Endothelial cell of umbilical vein (primary cell): ENCODE results near the gene SNAPIN. TPM values are rescaled to one million over a fixed set of nuclear protein-coding genes. Genes with fewer than 3 reads are reported as not detected.

Experiments used
- BruUV-seq: library from RNA; stranded (reverse); fragments of 400-500 nt; replicated peaks from 2 replicates; lab custom pipeline; 2021; lab: Mats Ljungman, UMichigan
- CTCF ChIA-PET: fragments of 300-600, 350-600 bp; sonication (Branson Sonifier 250); formaldehyde crosslinking; loops from one replicate; lab custom pipeline; 2021; ENCODE audit warnings: antibody characterized with exemption, inconsistent platforms; lab: Charles Lee
- POLR2A ChIA-PET: fragments of 300-600, 350-600 bp; sonication (Branson Sonifier 250); formaldehyde crosslinking; loops from one replicate; lab custom pipeline; 2021; ENCODE audit warnings: antibody characterized with exemption, inconsistent platforms; lab: Charles Lee
- DNase-seq: peaks from one replicate; pipeline ENCODE4 v3.0.0-alpha.2; 2011; ENCODE audit warnings: low read depth, low spot score
- FAIRE-seq: peaks from 2 replicates; lab custom pipeline; 2011; peaks lifted over from hg19 to GRCh38; lab: Jason Lieb, UNC
- H2AFZ ChIP-seq: 2 replicates; pipeline ENCODE4 v1.6.0; 2012; ENCODE audit warnings: low read depth, low read length, control low read depth, inconsistent platforms
- H3K27ac ChIP-seq: 2 replicates; pipeline ENCODE4 v1.5.1; 2011; ENCODE audit warnings: low read depth, mild to moderate bottlenecking, control low read depth, low read length, moderate library complexity; ENCODE audit not compliant: insufficient read depth
- H3K27me3 ChIP-seq, 2 experiments: 2 replicates each; pipeline versions ENCODE4 v1.6.0 to v1.6.1; 2011; ENCODE audit warnings: low read length in 2 of 2, mixed read lengths in 1 of 2; ENCODE audit not compliant: control insufficient read depth in 2 of 2, insufficient read depth in 2 of 2
- H3K36me3 ChIP-seq, 2 experiments: 2 replicates in 1 of 2; 3 replicates in 1 of 2; pipeline ENCODE4 v1.5.1; 2011; ENCODE audit warnings: low read length in 2 of 2, mild to moderate bottlenecking in 1 of 2, moderate library complexity in 1 of 2; ENCODE audit not compliant: control insufficient read depth in 2 of 2, insufficient read depth in 2 of 2; ENCODE audit errors: extremely low read depth in 1 of 2
- H3K4me1 ChIP-seq: 3 replicates; pipeline ENCODE4 v1.5.1; 2011; ENCODE audit warnings: mild to moderate bottlenecking, low read length; ENCODE audit not compliant: control insufficient read depth, insufficient read depth; ENCODE audit errors: extremely low read depth
- H3K4me2 ChIP-seq: 2 replicates; pipeline ENCODE4 v1.6.1; 2011; ENCODE audit warnings: low read length, control low read depth, mixed read lengths; ENCODE audit not compliant: insufficient read depth
- H3K4me3 ChIP-seq, 3 experiments: fragments of 200-600 bp in 1 of 3; sonication (generic), shearing (Covaris generic) in 1 of 3; replicated peaks in 1 of 3; 2 replicates each; pipeline ENCODE4 v1.5.1; 2011 to 2016; ENCODE audit warnings: control low read depth in 3 of 3, low read length in 3 of 3, mild to moderate bottlenecking in 2 of 3, inconsistent platforms in 1 of 3, low read depth in 1 of 3, moderate library complexity in 1 of 3; ENCODE audit not compliant: insufficient read depth in 1 of 3
- H3K79me2 ChIP-seq: 2 replicates; pipeline ENCODE4 v1.6.0; 2012; ENCODE audit warnings: low read length, inconsistent platforms; ENCODE audit not compliant: control insufficient read depth, insufficient read depth
- H3K9ac ChIP-seq: replicated peaks from 2 replicates; pipeline ENCODE3; 2011; ENCODE audit warnings: low read length, control low read depth; ENCODE audit not compliant: insufficient read depth; ENCODE audit errors: extremely low read depth
- H3K9me1 ChIP-seq: replicated peaks from 3 replicates; pipeline ENCODE4 v1.6.0; 2011; ENCODE audit warnings: mild to moderate bottlenecking, low read length; ENCODE audit not compliant: control insufficient read depth, insufficient read depth; ENCODE audit errors: extremely low read depth
- H3K9me3 ChIP-seq: replicated peaks from 2 replicates; pipeline ENCODE4 v1.5.1; 2012; ENCODE audit warnings: low read length, inconsistent platforms; ENCODE audit not compliant: control insufficient read depth, insufficient read depth
- H4K20me1 ChIP-seq: replicated peaks from 2 replicates; pipeline ENCODE3; 2011; ENCODE audit warnings: mild to moderate bottlenecking, low read length; ENCODE audit not compliant: control insufficient read depth, insufficient read depth; ENCODE audit errors: extremely low read depth
- CTCF ChIP-seq, 2 donors: IDR thresholded peaks; 1 replicate in 1 of 2; 2 replicates in 1 of 2; pipeline ENCODE4 v1.5.1; 2011; ENCODE audit warnings: low read length in 2 of 2, mild to moderate bottlenecking in 2 of 2, moderate library complexity in 2 of 2, control low read depth in 1 of 2, inconsistent platforms in 1 of 2, low read depth in 1 of 2; ENCODE audit not compliant: insufficient read depth in 1 of 2; ENCODE audit errors: extremely low read depth in 1 of 2
- EZH2 ChIP-seq: IDR thresholded peaks from 2 replicates; pipeline ENCODE4 v1.6.1; 2012; ENCODE audit warnings: borderline replicate concordance, low read depth, mild to moderate bottlenecking, moderate library complexity, low read length, inconsistent platforms; ENCODE audit not compliant: severe bottlenecking
- FOS ChIP-seq: IDR thresholded peaks from 2 replicates; pipeline ENCODE4 v1.6.1; 2011; ENCODE audit warnings: mild to moderate bottlenecking, low read length, moderate library complexity, borderline replicate concordance; ENCODE audit not compliant: insufficient read depth
- GATA2 ChIP-seq: IDR thresholded peaks from 2 replicates; pipeline ENCODE4 v1.7.0; 2011; ENCODE audit warnings: low read depth, mild to moderate bottlenecking, moderate library complexity, mixed read lengths, low read length; ENCODE audit not compliant: insufficient read length, insufficient read depth
- JUN ChIP-seq: IDR thresholded peaks from 2 replicates; pipeline ENCODE4 v1.6.1; 2011; ENCODE audit warnings: borderline replicate concordance, low read depth; ENCODE audit not compliant: insufficient read length, insufficient read depth
- MYC ChIP-seq: IDR thresholded peaks from one replicate; pipeline ENCODE4 v1.6.1; 2011; ENCODE audit warnings: mild to moderate bottlenecking, low read depth, low read length
- POLR2A ChIP-seq: IDR thresholded peaks from 2 replicates; pipeline ENCODE4 v1.6.1; 2012; ENCODE audit warnings: low read depth, mild to moderate bottlenecking, control low read depth, low read length
- POLR2AphosphoS5 ChIP-seq: IDR thresholded peaks from 2 replicates; pipeline ENCODE4 v1.6.1; 2012; ENCODE audit warnings: low read depth, mild to moderate bottlenecking, control low read depth, low read length, moderate library complexity; ENCODE audit not compliant: insufficient read depth
- dilution Hi-C: fragments of 300-500 bp; cut with MboI; formaldehyde crosslinking; loops from one replicate; pipeline ENCODE4 v1.15.0; 2019; ENCODE audit warnings: low sequenced_read_pairs; ENCODE audit not compliant: extremely low pct_ligation_motif_present
- intact Hi-C: fragments of 100-400 bp; cut with micrococcal nuclease; formaldehyde crosslinking; loops from one replicate; pipeline ENCODE4 v1.10.0; 2022
- polyA plus RNA-seq, 4 experiments: library from polyadenylated mRNA; depleted of rRNA in 3 of 4; stranded (reverse) in 3 of 4; unstranded in 1 of 4; fragments of >200 nt; gene quantifications; 2 replicates each; pipeline versions ENCODE4 v1.2.1 to v1.2.3, GENCODE V29; 2011 to 2012; ENCODE audit warnings: missing spikeins in 1 of 4
- total RNA-seq: library from RNA; stranded (reverse); gene quantifications from 2 replicates; pipeline ENCODE4 v1.2.3, GENCODE V29; 2021
- TF ChIP-seq, protein P1 (sequence below): IDR thresholded peaks from 2 replicates; pipeline ENCODE4 v1.6.1; 2011; ENCODE audit not compliant: insufficient read depth, insufficient read length

SNAPIN gene
- total and polyA plus RNA-seq, 2 donors (not counting 3 experiments of a cell fraction or from before 2014, with no cell fraction given), result 36.8 to 55.1 TPM

DNA sequence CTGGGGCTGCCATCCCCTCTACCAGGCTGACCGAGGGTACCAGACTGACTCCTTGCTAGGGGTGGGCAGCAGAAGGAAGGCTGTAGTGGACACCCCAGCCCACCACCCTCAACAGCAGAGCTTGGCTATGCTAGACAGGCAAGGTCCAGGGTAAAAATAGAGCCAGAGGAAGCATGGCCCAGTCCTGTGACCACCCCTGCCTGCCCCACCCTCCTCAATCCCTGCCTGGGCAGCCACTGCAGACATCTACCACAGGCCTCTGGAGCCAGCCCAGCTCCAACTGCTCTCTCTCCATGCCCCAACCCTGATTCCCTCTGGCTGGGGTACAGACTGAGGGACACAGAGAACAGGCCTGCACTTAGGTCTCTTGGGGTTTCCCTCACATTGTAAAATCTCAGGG is 28.5 kb upstream of the SNAPIN start:
- H3K79me2 ChIP-seq, result peaks cover 26% of the 10 kb centered on the region
- ChIA-PET CTCF (interaction anchor here (1.5 to 7.8 kb wide), 3 partner anchors 14 to 97 kb away, joined by 4 to 145 read pairs (median 51); partner anchors contain the start of gene S100A14), POLR2A (interaction anchor here (0.7 kb wide), 1 partner anchor 32 kb away, joined by 3 read pairs; no protein-coding TSS in a partner anchor)
- H3K4me3 ChIP-seq, result no peak overlapping the region
- no peak for TF ChIP-seq POLR2AphosphoS5
- no peak for TF ChIP-seq FOS
- TF ChIP-seq, protein P1, sequence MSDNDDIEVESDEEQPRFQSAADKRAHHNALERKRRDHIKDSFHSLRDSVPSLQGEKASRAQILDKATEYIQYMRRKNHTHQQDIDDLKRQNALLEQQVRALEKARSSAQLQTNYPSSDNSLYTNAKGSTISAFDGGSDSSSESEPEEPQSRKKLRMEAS, result no peak
- no peak for TF ChIP-seq POLR2A
- no peak for TF ChIP-seq EZH2
- TF ChIP-seq MYC, result no peak
- TF ChIP-seq CTCF (IDR thresholded peaks at IDR 0.05; ENCODE audit: extremely low read depth in 1 of 2, insufficient read depth in 1 of 2, low read depth in 1 of 2, low read length in 2 of 2), result no peak
- TF ChIP-seq GATA2, result no peak
- TF ChIP-seq JUN, result no peak
- BruUV-seq, result no TSS peak
- no peaks in the 10 kb centered on the region for H3K27me3 ChIP-seq
- FAIRE-seq (no peak), DNase-seq (no peak)
- H3K9ac ChIP-seq, result no peak overlapping the region
- dilution Hi-C loops, result no loop called here
- no peaks in the 10 kb centered on the region for H3K36me3 ChIP-seq
- peaks cover 20% of the 10 kb centered on the region for H3K4me1 ChIP-seq
- H2AFZ ChIP-seq, result no peak overlapping the region
- H3K4me2 ChIP-seq, result no peak overlapping the region
- intact Hi-C loops, result loop anchor here (5.0 kb wide), 1 partner anchor 42 kb away; the partner anchor contains the start of gene ILF2
- H4K20me1 ChIP-seq, result no peaks in the 10 kb centered on the region
- H3K9me1 ChIP-seq, result no peaks in the 10 kb centered on the region
- H3K27ac ChIP-seq, result no peak overlapping the region
- no peaks in the 10 kb centered on the region for H3K9me3 ChIP-seq
